Measurements from ENCODE around the gene TPCN1.

TPCN1 gene

DNA sequence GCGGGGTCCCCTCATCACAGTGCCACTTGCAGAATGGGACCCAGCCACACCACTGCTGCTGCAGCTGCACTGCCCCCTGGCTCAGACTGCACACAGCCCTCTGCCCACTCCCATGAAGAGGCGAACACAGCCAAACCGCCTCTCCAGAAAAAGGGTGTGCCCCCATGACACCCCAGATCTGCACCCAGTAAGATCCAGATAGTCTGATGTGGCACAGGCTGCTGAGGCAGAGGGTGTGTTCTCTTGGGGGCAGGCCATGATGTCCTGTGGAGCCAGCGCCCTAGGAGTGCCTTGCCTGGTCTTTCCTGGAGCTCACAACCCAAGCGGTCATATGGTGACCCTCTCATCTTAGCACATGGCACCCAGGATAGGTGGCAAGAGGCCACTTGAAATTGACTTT is 69.2 kb downstream of the TPCN1 start:
- no peak for DNase-seq

DNA sequence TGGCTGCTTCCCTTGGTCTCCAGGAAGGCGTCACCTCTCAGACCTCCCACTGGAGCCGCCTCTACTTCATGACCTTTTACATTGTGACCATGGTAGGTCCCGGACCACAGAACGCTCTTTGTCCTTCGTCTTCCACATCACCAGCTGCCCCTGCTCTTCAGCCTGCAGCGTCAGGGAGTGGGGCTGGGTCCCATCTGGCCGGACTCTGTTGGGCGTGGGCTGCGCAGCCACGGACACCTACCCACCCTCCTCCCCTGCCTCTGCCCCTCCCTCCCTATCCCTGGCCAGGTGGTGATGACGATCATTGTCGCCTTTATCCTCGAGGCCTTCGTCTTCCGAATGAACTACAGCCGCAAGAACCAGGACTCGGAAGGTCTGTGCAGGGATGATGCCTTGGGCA is 70.3 kb downstream of the TPCN1 start:
- DNase-seq: no peak

DNA sequence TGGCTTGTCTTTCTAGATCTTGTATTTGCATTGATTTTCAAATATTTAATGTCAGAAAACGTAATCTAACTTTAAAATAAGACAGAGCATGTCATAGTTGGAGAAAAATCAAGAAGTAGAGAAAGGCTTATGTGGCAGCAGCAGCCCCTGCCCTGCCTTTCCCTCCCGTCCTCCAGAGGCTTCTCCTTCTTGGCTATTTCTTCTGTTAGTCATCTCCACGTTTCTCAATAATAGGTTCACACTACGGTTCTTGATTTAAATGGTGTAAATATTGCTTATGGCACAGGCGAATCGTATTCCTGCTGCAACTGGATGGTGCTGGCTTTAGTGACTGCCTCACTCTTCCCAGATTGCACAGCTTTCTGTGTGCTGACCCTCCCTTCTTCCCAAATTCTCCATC is 70.8 kb downstream of the TPCN1 start:
- DNase-seq: no peak

DNA sequence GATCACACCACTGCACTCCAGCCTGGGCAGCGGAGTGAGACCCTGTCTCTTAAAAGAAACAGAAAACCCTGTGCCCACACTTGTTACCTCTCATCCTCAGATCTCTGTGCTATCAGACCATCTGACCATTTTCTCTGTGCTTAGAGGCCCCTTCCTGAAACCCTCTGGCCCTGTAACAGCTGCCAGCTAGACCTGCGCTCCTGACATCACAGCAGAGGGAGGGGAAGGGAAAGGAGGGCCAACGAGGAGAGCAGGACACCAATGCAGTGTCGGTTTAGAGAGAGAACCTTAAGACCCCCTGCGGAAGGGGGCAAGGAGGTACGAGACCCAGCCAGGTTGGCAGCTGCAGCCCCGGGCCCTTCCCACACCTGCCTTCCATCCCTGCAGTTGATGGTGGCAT is 71.3 kb downstream of the TPCN1 start:
- no peak for DNase-seq

- no peak for DNase-seq
These were observed 71.8 kb downstream of the TPCN1 start for GRCh38 chr12:113293100-113293499.

GRCh38 chr12:113295886-113296556 is 74.8 kb downstream of the TPCN1 start:
- DNase-seq: no peak

DNA sequence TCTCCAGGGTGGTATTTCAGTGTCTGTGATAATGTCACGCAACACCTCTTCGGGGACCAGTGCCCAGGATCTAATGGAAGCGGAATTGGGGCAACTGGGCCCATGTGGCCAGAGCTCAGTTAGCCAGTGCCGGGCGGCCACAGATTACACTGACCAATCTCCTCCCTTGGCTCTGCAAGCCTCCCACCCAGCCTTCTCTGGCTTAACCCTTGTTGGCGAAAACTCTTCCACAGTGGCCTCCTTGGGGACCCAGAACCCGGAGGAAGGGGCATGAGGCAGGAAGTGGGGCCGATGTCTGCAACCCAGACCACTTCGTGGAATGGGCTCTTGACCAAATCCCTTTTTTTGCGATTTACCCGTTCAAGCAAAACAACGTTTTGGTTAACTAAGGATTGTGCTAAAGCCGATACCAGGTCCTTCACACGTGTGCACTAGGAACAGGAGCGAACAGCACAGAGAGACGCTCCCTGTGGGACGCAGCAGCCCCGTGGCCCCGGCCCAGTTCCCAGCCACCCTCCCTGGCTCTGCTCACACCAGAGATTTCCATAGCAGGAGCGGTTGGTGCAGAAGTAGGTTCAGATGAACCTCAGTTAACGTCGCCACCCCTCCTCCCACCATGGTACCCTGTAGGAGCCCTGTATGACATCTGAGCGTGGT is 75.4 kb downstream of the TPCN1 start:
- DNase-seq: no peak

- DNase-seq: no peak
These were observed 75.9 kb downstream of the TPCN1 start for GRCh38 chr12:113297214-113297587.

DNA sequence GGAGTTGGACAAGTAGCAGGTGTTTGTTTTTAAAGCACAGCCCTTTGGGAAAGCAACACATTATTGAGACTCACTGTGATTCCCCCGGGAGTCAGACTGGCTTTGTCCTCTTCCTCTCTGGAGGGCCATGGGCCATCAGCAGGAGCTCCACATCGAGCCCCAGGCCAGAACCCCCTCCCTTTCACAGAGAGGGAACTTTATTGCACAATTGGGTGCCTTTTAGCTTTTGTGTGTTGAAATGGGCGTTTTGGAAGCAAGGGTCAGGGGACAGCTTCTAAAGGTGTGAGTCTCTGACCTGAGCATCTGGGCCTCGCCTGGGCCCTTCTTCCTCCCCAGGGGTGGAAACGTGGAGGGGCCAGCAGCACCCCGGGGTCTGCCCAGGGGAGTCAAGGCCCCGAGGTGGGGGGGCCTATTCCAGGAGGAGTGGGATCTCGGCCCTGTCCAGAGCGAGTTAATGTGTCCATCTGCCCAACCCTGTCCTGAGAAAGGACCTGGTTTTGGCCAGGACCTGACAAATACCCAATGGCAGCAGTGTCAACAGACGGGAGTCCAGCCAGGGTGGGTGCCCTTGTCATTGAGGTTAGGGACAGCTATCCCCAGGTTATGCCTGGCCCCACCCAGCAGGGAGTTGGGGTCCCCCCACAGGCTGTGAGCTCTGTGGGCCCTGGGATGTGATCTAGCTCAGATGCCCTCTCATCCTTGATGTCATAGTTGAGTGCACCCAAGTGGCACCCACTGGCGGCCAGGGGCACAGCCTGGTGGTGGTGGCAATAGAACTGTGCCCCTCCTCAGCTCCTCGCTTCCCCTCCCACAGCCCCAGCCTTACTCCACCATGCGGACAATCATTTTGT is 76.6 kb downstream of the TPCN1 start:
- DNase-seq: no peak

DNA sequence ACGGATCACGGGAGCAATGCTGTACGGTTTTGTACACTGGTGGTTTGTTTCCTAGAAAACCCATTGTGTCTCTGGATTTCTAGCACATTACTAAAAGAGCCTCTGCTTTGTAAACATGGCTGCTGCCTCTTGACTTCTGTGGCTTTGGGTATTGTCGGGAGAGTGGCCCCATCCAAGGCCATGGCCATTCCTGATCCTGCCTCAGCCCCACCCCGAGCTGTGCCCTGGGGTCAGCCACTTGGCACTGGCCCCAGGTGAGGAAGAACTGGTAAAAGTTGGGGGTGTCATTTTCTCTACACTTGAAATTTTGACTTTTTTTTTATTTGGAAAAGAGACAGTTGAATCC is 77.2 kb downstream of the TPCN1 start:
- no peak for DNase-seq

DNA sequence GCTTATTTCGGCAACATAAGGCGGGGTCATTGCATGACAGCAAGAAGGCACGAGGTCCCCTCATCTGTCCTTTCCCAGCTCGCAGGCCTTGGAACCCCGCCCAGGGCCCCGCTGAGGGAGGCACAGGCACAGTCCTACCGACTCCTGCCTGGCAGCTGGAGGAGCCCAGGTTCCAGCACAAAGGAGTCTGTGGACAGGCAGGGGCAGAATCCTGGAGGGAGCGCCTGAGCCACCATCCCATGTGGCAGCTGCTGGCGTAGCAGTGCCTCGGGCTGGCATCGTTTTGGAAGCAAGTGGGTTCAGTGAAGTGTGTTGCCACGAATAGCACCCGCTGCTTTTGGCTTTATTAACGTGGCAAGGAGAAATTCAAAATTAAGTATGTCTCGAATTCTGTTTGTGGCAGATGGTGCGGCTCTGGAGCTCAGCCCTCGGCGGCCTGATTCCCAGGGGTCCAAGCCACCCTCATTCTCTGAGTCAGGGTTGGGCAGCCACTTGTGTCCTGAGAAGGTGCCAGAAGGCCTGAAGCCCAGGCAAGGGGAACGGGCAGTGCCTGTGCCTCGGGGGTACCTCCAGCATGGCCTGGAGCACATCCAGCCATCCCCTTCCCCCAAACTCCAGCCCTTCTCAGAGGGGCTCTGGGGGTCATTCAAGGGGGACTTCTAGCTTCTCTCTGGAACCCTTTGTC is 77.7 kb downstream of the TPCN1 start:
- no peak for DNase-seq

DNA sequence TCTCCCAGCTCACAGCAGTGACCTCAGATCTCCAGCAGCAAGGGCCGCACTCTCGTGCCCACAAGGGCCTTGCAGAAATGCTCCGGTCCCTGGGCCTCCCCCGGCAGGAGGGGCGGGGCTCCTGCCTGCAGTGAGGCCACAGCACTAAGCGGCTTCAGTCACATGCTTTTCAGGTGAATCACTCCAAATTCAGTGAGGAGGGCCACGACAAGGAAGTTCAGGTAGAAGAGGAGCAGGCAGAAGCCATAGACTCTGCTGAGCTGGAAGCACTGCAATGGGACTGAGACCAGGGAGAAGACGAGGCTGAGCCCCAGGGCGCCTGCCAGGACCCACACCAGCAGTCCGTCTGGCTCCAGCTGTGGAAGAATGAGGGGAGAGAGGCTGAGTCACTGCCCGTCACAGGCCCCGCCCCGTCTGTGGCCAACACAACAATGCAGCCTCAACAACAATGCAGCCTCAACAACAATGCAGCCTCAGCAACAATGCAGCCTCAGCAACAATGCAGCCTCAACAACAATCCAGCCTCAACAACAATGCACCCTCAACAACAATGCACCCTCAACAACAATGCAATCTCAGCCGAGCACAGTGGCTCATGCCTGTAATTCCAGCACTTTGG is 78.5 kb downstream of the TPCN1 start:
- no peak for DNase-seq

GRCh38 chr12:113301811-113302210 is 80.5 kb downstream of the TPCN1 start:
- no peak for DNase-seq

DNA sequence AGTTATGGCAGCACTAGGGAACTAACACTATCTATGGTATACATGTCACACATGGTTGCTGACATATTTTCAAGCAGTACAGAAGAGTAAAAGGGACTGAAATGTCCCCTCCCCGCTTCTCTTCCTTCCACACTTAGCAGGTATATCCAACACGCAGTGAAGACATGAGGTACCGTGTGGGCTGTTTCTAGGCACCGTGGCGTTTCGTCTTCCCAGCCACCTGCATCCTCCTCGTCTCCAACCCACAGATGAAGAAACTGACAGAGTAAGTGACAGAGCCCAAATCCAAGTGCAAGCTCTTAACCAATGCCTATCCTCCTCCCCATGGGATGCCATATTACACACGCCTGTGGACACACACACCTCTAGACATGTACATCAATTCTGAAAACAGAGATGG is 81.2 kb downstream of the TPCN1 start:
- no peak for DNase-seq

DNA sequence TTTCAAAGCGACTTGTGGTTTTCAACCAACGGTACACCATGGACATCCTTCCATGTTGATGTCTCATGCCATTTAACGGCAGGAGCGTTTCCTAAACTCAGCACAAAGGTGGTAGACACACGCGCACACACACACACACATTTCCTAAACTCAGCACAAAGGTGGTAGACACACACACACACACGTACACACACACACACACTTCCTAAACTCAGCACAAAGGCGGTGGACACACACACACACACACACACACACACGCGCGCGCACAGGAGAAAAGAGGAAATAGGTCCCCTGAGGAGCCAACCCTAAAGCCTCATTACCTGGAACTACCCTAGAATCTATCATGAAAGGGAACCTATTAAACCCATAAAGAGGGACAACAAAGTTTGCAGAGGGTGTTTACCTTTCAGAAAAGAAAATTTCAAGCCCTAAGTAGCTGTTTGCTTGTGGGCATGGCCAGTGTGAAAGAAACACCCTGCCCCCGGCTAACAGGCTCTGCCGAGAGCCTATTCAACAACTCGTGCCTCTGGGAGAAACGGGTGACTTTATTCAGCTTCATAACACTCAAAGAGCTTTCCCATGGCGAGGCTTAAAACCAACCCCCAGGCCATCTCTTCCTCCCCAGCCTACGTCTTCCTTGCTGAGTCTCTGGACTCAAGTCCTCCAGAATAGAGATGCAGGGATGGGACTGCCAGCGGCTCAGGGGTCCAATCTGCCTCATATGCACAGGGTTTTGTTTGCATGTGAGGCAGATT is 81.8 kb downstream of the TPCN1 start:
- no peak for DNase-seq

DNA sequence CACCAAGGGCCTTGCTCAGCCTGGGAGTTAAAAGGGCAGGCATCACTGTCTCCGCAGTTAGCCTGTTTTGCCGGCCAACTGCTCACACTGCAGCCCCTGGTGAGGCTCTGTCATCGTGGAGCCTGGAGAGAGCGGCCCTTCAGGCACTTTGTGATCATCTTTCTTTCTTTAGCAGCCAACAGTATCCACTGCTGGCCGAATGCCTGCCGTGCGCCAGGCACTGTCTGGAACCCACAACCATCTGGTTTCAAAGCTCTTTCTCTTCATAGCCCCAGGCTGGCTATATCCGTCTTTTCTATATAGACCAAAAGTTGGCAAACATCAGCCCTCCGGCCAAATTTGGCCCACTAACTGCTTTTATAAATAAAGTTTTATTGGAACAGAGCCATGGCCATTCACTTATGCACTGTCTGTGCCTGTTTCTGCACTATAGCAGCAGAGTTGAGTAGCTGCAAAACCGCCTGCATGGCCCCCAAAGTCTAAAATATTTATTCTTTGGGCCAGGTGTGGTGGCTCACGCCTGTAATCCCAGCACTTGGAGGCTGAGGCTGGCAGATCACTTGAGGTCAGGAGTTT is 84.1 kb downstream of the TPCN1 start:
- DNase-seq: no peak

DNA sequence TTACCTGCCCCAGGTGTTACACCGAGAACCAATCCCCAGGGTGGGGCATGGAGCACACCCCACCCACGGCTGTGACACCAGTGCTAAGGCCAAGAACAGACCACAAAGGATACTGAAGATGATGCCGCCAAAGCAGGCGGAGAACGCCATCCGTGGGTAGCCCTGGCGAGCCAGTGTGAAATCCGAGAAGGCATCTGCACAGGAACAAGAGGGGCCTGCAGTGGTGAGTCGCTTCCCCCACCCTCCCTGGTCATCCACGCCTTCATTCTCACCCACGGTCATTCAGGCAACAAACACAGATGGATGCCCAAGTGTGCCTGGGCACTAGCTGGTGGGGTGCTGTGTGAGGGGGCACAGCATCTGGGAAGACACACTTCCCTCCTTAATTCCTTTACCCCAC is 85.1 kb downstream of the TPCN1 start:
- no peak for DNase-seq

GRCh38 chr12:113310489-113310888 is 89.2 kb downstream of the TPCN1 start:
- DNase-seq: no peak

- DNase-seq: no peak
These were observed 92.9 kb downstream of the TPCN1 start for GRCh38 chr12:113314121-113314529.

DNA sequence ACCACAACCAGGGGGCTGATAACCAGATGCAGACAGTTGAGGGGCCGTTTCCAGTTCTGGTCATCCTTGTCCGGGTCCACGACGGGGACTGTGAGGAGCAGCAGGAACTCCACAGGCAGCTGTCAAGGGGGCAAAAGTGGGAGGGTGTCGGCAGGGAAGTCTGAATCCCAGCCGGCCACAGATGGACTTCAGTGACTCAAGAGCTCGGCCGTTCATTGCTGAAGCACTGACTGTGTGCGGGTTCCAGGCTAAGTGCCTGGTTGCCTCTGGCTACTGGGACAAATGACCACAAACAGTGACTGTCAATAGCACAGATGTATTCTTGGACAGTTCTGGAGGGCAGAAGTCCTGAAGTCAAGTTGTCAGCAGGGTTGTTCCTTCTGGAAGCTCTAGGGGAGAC is 94.1 kb downstream of the TPCN1 start:
- no peak for DNase-seq

GRCh38 chr12:113316155-113316554 is 94.9 kb downstream of the TPCN1 start:
- no peak for DNase-seq

GRCh38 chr12:113317122-113317521 is 95.9 kb downstream of the TPCN1 start:
- DNase-seq: no peak

All from activated T-cell treated with anti-CD3 and anti-CD28 coated beads for 4 hours (primary cell).